ENCODE results near the gene HTR1B.

The HTR1B gene

GRCh38 chr6:77415706-77416105 lies 47.6 kb downstream of the HTR1B start:
- TF ChIP-seq ZFX (IDR thresholded peaks at IDR 0.05; ENCODE audit: borderline replicate concordance) (no peak), CTCF (IDR thresholded peaks at IDR 0.05) (no peak)
- no peak overlapping the region for H3K27ac ChIP-seq

Data from 22Rv1 (cell line).